Muscle layer of duodenum (tissue), 2 donors: Measurements from ENCODE around the gene LAMA2.

Source experiments
- H3K27ac ChIP-seq: one replicate; pipeline ENCODE4 v1.7.0; 2013; ENCODE audit warnings: mild to moderate bottlenecking, low read length
- H3K27me3 ChIP-seq: one replicate; pipeline ENCODE4 v1.7.0; 2013; ENCODE audit warnings: low read depth, mild to moderate bottlenecking, control low read depth, low read length
- H3K36me3 ChIP-seq, 2 donors: one replicate each; pipeline ENCODE4 v1.7.0; 2013; ENCODE audit warnings: low read length in 2 of 2, control low read depth in 1 of 2, mild to moderate bottlenecking in 1 of 2; ENCODE audit not compliant: insufficient read depth in 2 of 2, control insufficient read depth in 1 of 2
- H3K4me1 ChIP-seq, 2 donors: one replicate each; pipeline ENCODE4 v1.7.0; 2013; ENCODE audit warnings: low read length in 2 of 2, mild to moderate bottlenecking in 2 of 2, control low read depth in 1 of 2, moderate library complexity in 1 of 2; ENCODE audit not compliant: insufficient read depth in 2 of 2, control insufficient read depth in 1 of 2
- H3K4me3 ChIP-seq, 2 donors: one replicate each; pipeline ENCODE4 v1.7.0; 2013; ENCODE audit warnings: low read length in 2 of 2, low read depth in 1 of 2, mild to moderate bottlenecking in 1 of 2
- H3K9me3 ChIP-seq, 2 donors: one replicate each; pipeline ENCODE4 v1.7.0; 2013; ENCODE audit warnings: low read length in 2 of 2, control low read depth in 1 of 2, mild to moderate bottlenecking in 1 of 2; ENCODE audit not compliant: control insufficient read depth in 1 of 2
- donor health status: healthy.

Gene LAMA2

GRCh38 chr6:129297592-129297991 lies 414.7 kb downstream of the LAMA2 start:
- Histone ChIP-seq H3K9me3 (no peaks in the 10 kb centered on the region), H3K36me3 (peaks cover 0 to 8% of the 10 kb centered on the region in 2 donors), H3K27me3 (no peaks in the 10 kb centered on the region), H3K27ac (no peak overlapping the region), H3K4me3 (no peak overlapping the region), H3K4me1 (no peaks in the 10 kb centered on the region)

GRCh38 chr6:129302671-129303070 lies 419.7 kb downstream of the LAMA2 start:
- H3K27me3 ChIP-seq = no peaks in the 10 kb centered on the region
- no peaks in the 10 kb centered on the region for H3K4me1 ChIP-seq
- no peak overlapping the region for H3K27ac ChIP-seq
- H3K36me3 ChIP-seq = peaks cover 0 to 1% of the 10 kb centered on the region in 2 donors
- H3K9me3 ChIP-seq = no peaks in the 10 kb centered on the region
- H3K4me3 ChIP-seq = no peak overlapping the region

GRCh38 chr6:129306826-129307225 lies 423.9 kb downstream of the LAMA2 start:
- Histone ChIP-seq H3K4me1 (no peaks in the 10 kb centered on the region), H3K9me3 (no peaks in the 10 kb centered on the region), H3K27me3 (no peaks in the 10 kb centered on the region), H3K36me3 (no peaks in the 10 kb centered on the region), H3K4me3 (no peak overlapping the region), H3K27ac (no peak overlapping the region)

GRCh38 chr6:129307845-129308244 lies 424.9 kb downstream of the LAMA2 start:
- no peaks in the 10 kb centered on the region for H3K36me3 ChIP-seq
- no peaks in the 10 kb centered on the region for H3K27me3 ChIP-seq
- H3K27ac ChIP-seq = no peak overlapping the region
- no peak overlapping the region for H3K4me3 ChIP-seq
- no peaks in the 10 kb centered on the region for H3K4me1 ChIP-seq
- no peaks in the 10 kb centered on the region for H3K9me3 ChIP-seq

GRCh38 chr6:129309154-129309553 lies 426.2 kb downstream of the LAMA2 start:
- Histone ChIP-seq H3K4me3 (no peak overlapping the region), H3K4me1 (no peaks in the 10 kb centered on the region), H3K27ac (no peak overlapping the region), H3K36me3 (no peaks in the 10 kb centered on the region), H3K9me3 (no peaks in the 10 kb centered on the region), H3K27me3 (no peaks in the 10 kb centered on the region)

- Histone ChIP-seq H3K27me3 (no peaks in the 10 kb centered on the region), H3K27ac (no peak overlapping the region), H3K9me3 (no peaks in the 10 kb centered on the region), H3K4me1 (no peaks in the 10 kb centered on the region), H3K4me3 (no peak overlapping the region), H3K36me3 (peaks cover 0 to 7% of the 10 kb centered on the region in 2 donors)
Observed at GRCh38 chr6:129312880-129313279, 429.9 kb downstream of the LAMA2 start.

GRCh38 chr6:129314575-129314974 lies 431.6 kb downstream of the LAMA2 start:
- Histone ChIP-seq H3K27me3 (no peaks in the 10 kb centered on the region), H3K4me1 (no peaks in the 10 kb centered on the region), H3K4me3 (no peak overlapping the region), H3K9me3 (no peaks in the 10 kb centered on the region), H3K27ac (no peak overlapping the region), H3K36me3 (peaks cover 0 to 7% of the 10 kb centered on the region in 2 donors)

- Histone ChIP-seq H3K9me3 (no peaks in the 10 kb centered on the region), H3K27ac (no peak overlapping the region), H3K4me1 (no peaks in the 10 kb centered on the region), H3K4me3 (no peak overlapping the region), H3K27me3 (no peaks in the 10 kb centered on the region), H3K36me3 (peaks cover 0 to 7% of the 10 kb centered on the region in 2 donors)
Observed at GRCh38 chr6:129317931-129318820, 435.2 kb downstream of the LAMA2 start.

- H3K9me3 ChIP-seq = no peaks in the 10 kb centered on the region
- H3K27me3 ChIP-seq = no peaks in the 10 kb centered on the region
- H3K4me1 ChIP-seq = no peaks in the 10 kb centered on the region
- no peak overlapping the region for H3K4me3 ChIP-seq
- no peak overlapping the region for H3K27ac ChIP-seq
- peaks cover 0 to 3% of the 10 kb centered on the region in 2 donors for H3K36me3 ChIP-seq
Observed at GRCh38 chr6:129320892-129321291, 438.0 kb downstream of the LAMA2 start.

GRCh38 chr6:129321303-129321702 lies 438.4 kb downstream of the LAMA2 start:
- Histone ChIP-seq H3K36me3 (peaks cover 3% of the 10 kb centered on the region in 2 donors), H3K4me3 (no peak overlapping the region), H3K9me3 (no peaks in the 10 kb centered on the region), H3K27ac (no peak overlapping the region), H3K4me1 (no peaks in the 10 kb centered on the region), H3K27me3 (no peaks in the 10 kb centered on the region)

GRCh38 chr6:129324345-129324744 lies 441.4 kb downstream of the LAMA2 start:
- Histone ChIP-seq H3K36me3 (peaks cover 0 to 3% of the 10 kb centered on the region in 2 donors), H3K4me1 (no peaks in the 10 kb centered on the region), H3K27ac (no peak overlapping the region), H3K27me3 (no peaks in the 10 kb centered on the region), H3K9me3 (no peaks in the 10 kb centered on the region), H3K4me3 (no peak overlapping the region)

- Histone ChIP-seq H3K27ac (no peak overlapping the region), H3K4me3 (no peak overlapping the region), H3K27me3 (no peaks in the 10 kb centered on the region), H3K9me3 (no peaks in the 10 kb centered on the region), H3K4me1 (no peaks in the 10 kb centered on the region), H3K36me3 (peaks cover 0 to 3% of the 10 kb centered on the region in 2 donors)
Observed at GRCh38 chr6:129329678-129330077, 446.7 kb downstream of the LAMA2 start.
